B cell (primary cell): Measurements from ENCODE around the gene FUT6.
"Not testable (repeated sequence)": the region's sequence is repeated elsewhere in the genome, so short reads cannot be mapped to it uniquely, and the experiment has no call there.

Source experiments
- EZH2 ChIP-seq: IDR thresholded peaks from 2 replicates; pipeline ENCODE4 v1.6.1; 2012; ENCODE audit warnings: borderline replicate concordance, low read depth, mild to moderate bottlenecking, moderate library complexity, low read length; ENCODE audit not compliant: insufficient read depth, poor library complexity, severe bottlenecking
- TF ChIP-seq, protein P1 (sequence below): fragments of 200-600 bp; IDR thresholded peaks from one replicate; pipeline ENCODE4 v1.8.0; 2022; ENCODE audit warnings: antibody characterized with exemption, mild to moderate bottlenecking

DNA sequence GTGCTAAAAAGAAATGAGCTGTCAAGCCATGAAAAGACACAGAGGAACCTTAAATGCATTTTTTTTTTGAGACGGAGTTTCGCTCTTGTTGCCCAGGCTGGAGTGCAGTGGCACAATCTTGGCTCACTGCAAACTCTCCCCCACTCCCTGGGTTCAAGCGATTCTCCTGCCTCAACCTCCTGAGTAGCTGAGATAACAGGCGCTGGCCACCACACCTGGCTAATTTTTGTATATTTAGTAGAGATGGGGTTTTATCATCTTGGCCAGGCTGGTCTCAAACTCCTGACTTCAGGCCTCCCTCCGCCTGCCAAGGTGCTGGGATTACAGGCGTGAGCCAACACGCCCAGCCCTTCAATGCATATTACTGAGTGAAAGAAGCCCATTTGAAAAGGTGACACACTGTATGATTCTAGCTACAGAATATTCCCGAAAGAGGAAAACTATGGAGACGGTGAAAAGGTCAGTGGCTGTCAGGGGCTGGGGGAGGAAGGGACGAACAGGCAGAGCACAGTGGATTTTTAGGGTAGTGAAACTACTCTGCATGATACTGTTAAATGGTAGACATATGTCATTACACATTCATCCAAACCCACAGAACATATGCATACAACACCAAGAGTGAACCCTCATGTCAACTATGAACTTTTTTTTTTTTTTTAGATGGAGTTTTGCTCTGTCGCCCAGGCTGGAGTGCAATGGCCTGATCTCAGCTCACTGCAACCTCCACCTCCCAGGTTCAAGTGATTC lies 44.7 kb upstream of the FUT6 start:
- TF ChIP-seq, protein P1, sequence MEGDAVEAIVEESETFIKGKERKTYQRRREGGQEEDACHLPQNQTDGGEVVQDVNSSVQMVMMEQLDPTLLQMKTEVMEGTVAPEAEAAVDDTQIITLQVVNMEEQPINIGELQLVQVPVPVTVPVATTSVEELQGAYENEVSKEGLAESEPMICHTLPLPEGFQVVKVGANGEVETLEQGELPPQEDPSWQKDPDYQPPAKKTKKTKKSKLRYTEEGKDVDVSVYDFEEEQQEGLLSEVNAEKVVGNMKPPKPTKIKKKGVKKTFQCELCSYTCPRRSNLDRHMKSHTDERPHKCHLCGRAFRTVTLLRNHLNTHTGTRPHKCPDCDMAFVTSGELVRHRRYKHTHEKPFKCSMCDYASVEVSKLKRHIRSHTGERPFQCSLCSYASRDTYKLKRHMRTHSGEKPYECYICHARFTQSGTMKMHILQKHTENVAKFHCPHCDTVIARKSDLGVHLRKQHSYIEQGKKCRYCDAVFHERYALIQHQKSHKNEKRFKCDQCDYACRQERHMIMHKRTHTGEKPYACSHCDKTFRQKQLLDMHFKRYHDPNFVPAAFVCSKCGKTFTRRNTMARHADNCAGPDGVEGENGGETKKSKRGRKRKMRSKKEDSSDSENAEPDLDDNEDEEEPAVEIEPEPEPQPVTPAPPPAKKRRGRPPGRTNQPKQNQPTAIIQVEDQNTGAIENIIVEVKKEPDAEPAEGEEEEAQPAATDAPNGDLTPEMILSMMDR, result not testable (repeated sequence)
- not testable (repeated sequence) for TF ChIP-seq EZH2
